Posterior cingulate gyrus (tissue), 11 donors: ENCODE results near the gene EMILIN3.
A peak's percentile ranks its signal among the peaks of the same experiment; 100 is the strongest.

Experiments used
- DNase-seq, 10 donors: peaks; one replicate each; pipeline versions ENCODE4 v3.0.0 to v3.0.0-alpha.2; 2020 to 2021; ENCODE audit warnings: mixed read lengths in 3 of 10
- intact Hi-C: fragments of 100-400 bp; cut with DNase I; formaldehyde crosslinking; loops from one replicate; pipeline ENCODE4 v1.15.1; 2023

Gene EMILIN3

GRCh38 chr20:41392871-41393704 lies 26.5 kb upstream of the EMILIN3 start:
- peak in 8 of 10 donors; percentile 21 to 86 (median 45) for DNase-seq
- intact Hi-C loops: no loop called here

- DNase-seq: peak in 1 of 10 donors; percentile 61
- intact Hi-C loops: no loop called here
Observed at GRCh38 chr20:41392295-41392694, 25.7 kb upstream of the EMILIN3 start.

GRCh38 chr20:41391587-41392001 lies 25.0 kb upstream of the EMILIN3 start:
- no peak for DNase-seq
- intact Hi-C loops: no loop called here

- no peak for DNase-seq
- intact Hi-C loops: no loop called here
Observed at GRCh38 chr20:41390889-41391288, 24.3 kb upstream of the EMILIN3 start.

- intact Hi-C loops: no loop called here
- DNase-seq: peak in 2 of 10 donors; percentile 16 to 43
Observed at GRCh38 chr20:41387444-41387851, 20.8 kb upstream of the EMILIN3 start.

GRCh38 chr20:41386502-41387427 lies 20.1 kb upstream of the EMILIN3 start:
- DNase-seq: peak in 2 of 10 donors; percentile 24 to 57
- intact Hi-C loops: no loop called here

- DNase-seq: peak in 1 of 10 donors; percentile 3
- intact Hi-C loops: no loop called here
Observed at GRCh38 chr20:41382791-41383305, 16.2 kb upstream of the EMILIN3 start.

GRCh38 chr20:41380551-41381193 lies 14.1 kb upstream of the EMILIN3 start:
- intact Hi-C loops: no loop called here
- peak in 2 of 10 donors; percentile 50 to 54 for DNase-seq

GRCh38 chr20:41379551-41379950 lies 12.9 kb upstream of the EMILIN3 start:
- no peak for DNase-seq
- intact Hi-C loops: no loop called here

- intact Hi-C loops: no loop called here
- peak in 3 of 10 donors; percentile 32 to 62 (median 32) for DNase-seq
Observed at GRCh38 chr20:41377275-41377674, 10.7 kb upstream of the EMILIN3 start.

- DNase-seq: peak in 2 of 10 donors; percentile 11 to 20
- intact Hi-C loops: no loop called here
Observed at GRCh38 chr20:41376349-41376748, 9.7 kb upstream of the EMILIN3 start.

- peak in 2 of 10 donors; percentile 40 to 44 for DNase-seq
- intact Hi-C loops: no loop called here
Observed at GRCh38 chr20:41375846-41376245, 9.2 kb upstream of the EMILIN3 start.

GRCh38 chr20:41373931-41374920 lies 7.6 kb upstream of the EMILIN3 start:
- intact Hi-C loops: no loop called here
- peak in 3 of 10 donors; percentile 43 to 72 (median 45) for DNase-seq

- peak in 3 of 10 donors; percentile 35 to 45 (median 39) for DNase-seq
- intact Hi-C loops: no loop called here
Observed at GRCh38 chr20:41373251-41373783, 6.7 kb upstream of the EMILIN3 start.

GRCh38 chr20:41371371-41371770 lies 4.8 kb upstream of the EMILIN3 start:
- intact Hi-C loops: no loop called here
- peak in 1 of 10 donors; percentile 40 for DNase-seq

- intact Hi-C loops: no loop called here
Observed at GRCh38 chr20:41370176-41370575, 3.6 kb upstream of the EMILIN3 start.

GRCh38 chr20:41369673-41370072 lies 3.1 kb upstream of the EMILIN3 start:
- intact Hi-C loops: no loop called here
- peak in 2 of 10 donors; percentile 0 to 6 for DNase-seq

More at GRCh38 chr20:41370176-41370575, 3.6 kb upstream of the EMILIN3 start:
- peak in 3 of 10 donors; percentile 24 to 56 (median 27) for DNase-seq

- DNase-seq: peak in 2 of 10 donors; percentile 1 to 10
- intact Hi-C loops: no loop called here
Observed at GRCh38 chr20:41367956-41368355, 1.3 kb upstream of the EMILIN3 start.

GRCh38 chr20:41367393-41367695 lies 726 bp upstream of the EMILIN3 start:
- DNase-seq: peak in 3 of 10 donors; percentile 47 to 62 (median 53)
- intact Hi-C loops: no loop called here
